ENCODE results near the gene PRKD2. TPM values are rescaled to one million over a fixed set of nuclear protein-coding genes. Genes with fewer than 3 reads are reported as not detected.

The PRKD2 gene
- total RNA-seq, 4 donors from 2014 or later: 15.2 to 33.6 (median 19.7) TPM

DNA sequence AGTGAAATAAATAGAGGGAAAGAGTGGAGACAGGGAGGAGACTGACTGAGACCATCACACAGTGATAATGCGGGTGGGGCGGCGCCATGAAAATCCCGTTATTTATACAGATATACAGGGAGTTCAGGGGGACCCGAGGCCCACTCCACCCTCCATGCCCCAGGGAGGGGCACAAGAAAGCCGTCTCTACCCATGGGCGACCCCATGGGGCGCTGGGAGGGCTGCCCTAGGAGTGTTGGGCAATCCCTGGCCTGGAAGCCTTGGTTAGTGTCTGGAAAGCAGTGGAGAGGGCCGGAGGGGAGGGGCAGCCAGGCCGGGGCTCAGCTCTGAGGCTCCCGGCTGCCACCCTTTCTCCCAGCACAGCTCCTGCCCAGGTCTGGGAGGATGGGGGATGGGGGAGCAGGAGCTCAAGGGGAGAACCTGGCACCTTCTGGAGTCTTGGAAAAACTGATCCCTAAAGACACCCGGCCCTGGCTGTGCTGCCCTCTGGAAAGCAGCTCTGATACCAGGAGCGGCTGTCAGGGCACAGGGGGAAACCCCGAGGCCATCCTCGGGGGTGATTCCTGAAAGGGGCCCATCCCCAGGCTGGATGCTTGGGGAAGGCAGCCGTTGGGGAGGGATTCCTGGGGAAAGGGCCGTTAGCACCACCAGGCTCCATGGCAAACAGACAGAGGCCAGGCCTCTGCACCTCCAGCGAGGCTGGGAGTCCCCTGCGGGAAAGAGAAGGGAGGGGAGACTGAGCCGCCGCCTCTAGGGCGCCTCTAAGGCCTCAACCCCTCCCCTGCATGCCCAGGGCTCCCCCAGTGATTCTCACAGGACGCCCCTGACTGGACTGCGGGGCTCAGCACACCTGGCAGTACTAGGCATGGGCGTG lies 3.0 kb upstream of the PRKD2 start:
- no peaks in the 10 kb centered on the region for H3K27me3 ChIP-seq
- no peaks in the 10 kb centered on the region for H3K9me3 ChIP-seq
- peaks cover 0 to 36% (median 16%) of the 10 kb centered on the region in 3 donors for H3K4me1 ChIP-seq
- ATAC-seq: no peak
- no peak overlapping the region for H3K4me3 ChIP-seq
- peaks cover 0 to 56% of the 10 kb centered on the region in 2 donors for H3K36me3 ChIP-seq
- 57 to 76% methylated on average over 3 to 6 of the region's 25 CpGs for WGBS, 2 donors (ENCODE audit: low coverage in 1 of 2)
- TF ChIP-seq POLR2AphosphoS5 (IDR thresholded peaks at IDR 0.05) (no peak), EP300 (IDR thresholded peaks at IDR 0.05) (no peak)
- H3K27ac ChIP-seq: peak overlapping the region in 3 of 4 donors; percentile 34 to 92 (median 91)

DNA sequence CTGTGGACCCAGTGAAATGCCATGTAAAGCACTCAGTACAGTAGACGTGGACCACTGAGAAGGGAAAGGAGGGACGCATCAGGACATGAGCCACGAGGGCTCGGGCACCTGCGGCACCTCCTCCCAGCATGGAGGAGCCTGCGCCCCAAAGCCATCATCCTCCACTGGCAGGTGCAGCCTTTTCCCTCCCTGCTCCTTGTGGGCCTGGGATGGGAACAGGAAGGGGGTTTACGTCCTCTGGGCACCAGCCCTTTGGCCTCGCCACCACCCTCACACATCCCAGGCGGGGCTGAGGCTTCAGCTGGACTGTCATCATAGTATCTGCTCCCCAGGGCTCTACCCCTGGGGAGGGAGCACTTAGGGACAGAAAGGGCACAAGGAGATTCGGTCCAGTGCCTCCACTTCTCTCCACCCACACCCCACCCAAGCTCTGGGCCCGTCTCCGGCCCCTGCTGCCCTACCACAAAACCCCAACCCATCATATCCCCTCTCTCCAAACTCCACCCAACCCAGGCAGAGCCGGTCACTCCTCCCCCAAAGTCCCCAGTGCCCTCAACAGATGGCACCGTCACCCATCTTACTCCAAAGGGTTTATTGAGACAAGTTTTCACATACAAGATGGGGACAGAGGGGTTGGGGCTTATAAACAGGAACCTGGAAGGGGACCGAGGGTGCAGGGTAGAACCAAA lies 2.2 kb upstream of the PRKD2 start:
- peaks cover 0 to 48% of the 10 kb centered on the region in 2 donors for H3K36me3 ChIP-seq
- 79% methylated on average over 2 of the region's 15 CpGs; no CpG with 5 or more reads in 1 of the 2 donors for WGBS, 2 donors (ENCODE audit: low coverage in 1 of 2)
- no peak for TF ChIP-seq EP300 (IDR thresholded peaks at IDR 0.05)
- no peak for TF ChIP-seq POLR2A (IDR thresholded peaks at IDR 0.05)
- no peak for TF ChIP-seq POLR2AphosphoS5 (IDR thresholded peaks at IDR 0.05)
- TF ChIP-seq, protein P1, sequence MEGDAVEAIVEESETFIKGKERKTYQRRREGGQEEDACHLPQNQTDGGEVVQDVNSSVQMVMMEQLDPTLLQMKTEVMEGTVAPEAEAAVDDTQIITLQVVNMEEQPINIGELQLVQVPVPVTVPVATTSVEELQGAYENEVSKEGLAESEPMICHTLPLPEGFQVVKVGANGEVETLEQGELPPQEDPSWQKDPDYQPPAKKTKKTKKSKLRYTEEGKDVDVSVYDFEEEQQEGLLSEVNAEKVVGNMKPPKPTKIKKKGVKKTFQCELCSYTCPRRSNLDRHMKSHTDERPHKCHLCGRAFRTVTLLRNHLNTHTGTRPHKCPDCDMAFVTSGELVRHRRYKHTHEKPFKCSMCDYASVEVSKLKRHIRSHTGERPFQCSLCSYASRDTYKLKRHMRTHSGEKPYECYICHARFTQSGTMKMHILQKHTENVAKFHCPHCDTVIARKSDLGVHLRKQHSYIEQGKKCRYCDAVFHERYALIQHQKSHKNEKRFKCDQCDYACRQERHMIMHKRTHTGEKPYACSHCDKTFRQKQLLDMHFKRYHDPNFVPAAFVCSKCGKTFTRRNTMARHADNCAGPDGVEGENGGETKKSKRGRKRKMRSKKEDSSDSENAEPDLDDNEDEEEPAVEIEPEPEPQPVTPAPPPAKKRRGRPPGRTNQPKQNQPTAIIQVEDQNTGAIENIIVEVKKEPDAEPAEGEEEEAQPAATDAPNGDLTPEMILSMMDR (IDR thresholded peaks at IDR 0.05): no peak
- peak overlapping the region in 3 of 4 donors; percentile 90 to 92 (median 91) for H3K27ac ChIP-seq
- no peak overlapping the region for H3K4me3 ChIP-seq
- H3K4me1 ChIP-seq: peaks cover 0 to 43% (median 16%) of the 10 kb centered on the region in 3 donors
- H3K9me3 ChIP-seq: no peaks in the 10 kb centered on the region
- no peaks in the 10 kb centered on the region for H3K27me3 ChIP-seq
- ATAC-seq: no peak

DNA sequence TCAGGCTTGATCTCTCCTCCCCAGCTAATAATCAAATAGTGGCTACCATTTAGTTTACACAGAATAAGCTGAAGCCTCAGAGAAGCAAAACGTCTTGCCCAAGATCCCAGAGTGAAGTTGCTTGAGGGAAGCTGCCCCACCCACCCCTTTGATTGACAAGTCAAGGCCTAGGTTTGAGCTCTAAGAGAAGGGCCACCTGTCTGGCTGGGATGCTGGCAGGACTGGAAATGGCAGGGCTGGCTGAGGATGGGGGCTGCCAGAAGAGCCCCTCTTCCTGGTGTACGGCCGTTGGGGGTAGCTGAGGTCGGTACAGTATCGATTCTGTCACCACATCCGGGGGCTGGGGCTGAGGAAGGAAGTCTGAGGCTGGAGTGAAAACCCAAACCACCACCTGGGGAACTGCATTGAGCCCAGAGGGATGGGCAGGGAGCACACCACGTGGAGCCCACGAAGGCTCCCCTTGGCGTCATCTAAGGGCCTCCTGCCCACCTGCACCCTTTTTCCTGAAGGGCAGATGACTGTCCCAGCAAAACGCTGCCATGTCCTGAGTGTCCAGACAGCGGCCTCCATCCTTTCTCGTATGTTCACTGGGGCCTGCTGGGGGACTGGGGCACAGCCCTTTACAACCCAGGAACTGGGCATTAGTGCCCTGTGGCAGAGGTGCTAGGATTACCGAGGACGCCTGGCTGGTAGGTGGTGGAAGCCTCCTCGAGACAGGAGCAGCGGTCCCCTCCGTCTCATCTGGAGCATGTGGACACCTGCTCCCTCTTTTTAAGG lies 1.4 kb upstream of the PRKD2 start:
- Histone ChIP-seq H3K36me3 (peaks cover 0 to 41% of the 10 kb centered on the region in 2 donors), H3K4me1 (peaks cover 0 to 51% (median 21%) of the 10 kb centered on the region in 3 donors), H3K27ac (peak overlapping the region in 3 of 4 donors; percentile 90 to 92 (median 91)), H3K4me3 (no peak overlapping the region), H3K27me3 (no peaks in the 10 kb centered on the region), H3K9me3 (no peaks in the 10 kb centered on the region)
- TF ChIP-seq EP300 (IDR thresholded peaks at IDR 0.05) (no peak), POLR2AphosphoS5 (IDR thresholded peaks at IDR 0.05) (no peak), POLR2A (IDR thresholded peaks at IDR 0.05) (no peak)
- TF ChIP-seq, protein P1 (IDR thresholded peaks at IDR 0.05): no peak
- 48% methylated on average over 5 of the region's 17 CpGs; no CpG with 5 or more reads in 1 of the 2 donors for WGBS, 2 donors (ENCODE audit: low coverage in 1 of 2)
- ATAC-seq: no peak

DNA sequence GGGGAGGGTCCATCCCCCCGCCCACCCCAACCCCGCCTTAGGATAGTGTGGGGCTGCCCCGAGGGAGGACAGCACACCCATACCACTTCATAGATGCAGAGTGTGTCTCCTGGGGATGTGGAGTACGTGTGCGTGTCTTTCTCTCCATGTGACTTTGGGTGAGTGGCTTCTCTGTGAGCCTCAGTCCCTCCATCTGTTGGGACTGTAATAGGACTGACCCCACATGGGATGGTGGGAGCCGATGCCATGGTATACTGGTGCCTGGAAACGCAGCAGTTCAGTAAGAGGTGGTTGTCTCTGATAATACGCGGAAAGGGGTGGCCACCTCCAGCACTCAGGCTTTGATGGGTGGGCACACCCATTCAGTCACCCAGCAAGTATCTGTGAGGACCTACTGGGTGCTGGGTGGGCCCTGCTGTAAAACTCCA lies 816 bp upstream of the PRKD2 start:
- no peak for ATAC-seq
- Histone ChIP-seq H3K27me3 (no peaks in the 10 kb centered on the region), H3K27ac (peak overlapping the region; percentile 64 to 92 (median 90)), H3K4me1 (peaks cover 0 to 55% (median 22%) of the 10 kb centered on the region in 3 donors), H3K4me3 (peak overlapping the region; percentile 78 to 87), H3K9me3 (no peaks in the 10 kb centered on the region), H3K36me3 (peaks cover 0 to 35% of the 10 kb centered on the region in 2 donors)
- 7% methylated on average over 3 of the region's 9 CpGs; no CpG with 5 or more reads in 1 of the 2 donors for whole genome bisulfite sequencing, 2 donors (ENCODE audit: low coverage in 1 of 2)
- TF ChIP-seq POLR2A (IDR thresholded peaks at IDR 0.05) (no peak), POLR2AphosphoS5 (IDR thresholded peaks at IDR 0.05) (no peak), EP300 (IDR thresholded peaks at IDR 0.05) (no peak)
- TF ChIP-seq, protein P1 (IDR thresholded peaks at IDR 0.05): no peak

DNA sequence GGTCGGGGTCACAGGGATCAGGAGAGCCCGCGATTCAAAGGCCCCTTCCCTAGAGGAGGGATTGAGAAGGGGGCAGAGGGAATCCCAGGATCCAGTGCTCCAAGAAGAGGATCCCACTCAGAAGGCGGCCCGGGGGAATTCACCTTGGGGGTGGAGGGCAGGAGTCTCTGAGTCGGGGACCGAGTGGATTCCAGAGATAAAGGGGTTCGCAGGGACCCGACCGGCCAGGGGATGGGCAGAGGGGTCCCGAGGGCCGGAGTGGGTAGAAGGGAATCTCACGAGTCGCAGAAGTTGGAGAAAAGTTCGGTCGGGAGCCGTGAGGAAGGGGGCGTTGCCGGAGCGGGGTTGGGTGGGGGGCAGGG lies 261 bp downstream of the PRKD2 start:
- 0 to 1% methylated on average over 9 to 11 of the region's 20 CpGs for WGBS, 2 donors (ENCODE audit: low coverage in 1 of 2)
- no peak for ATAC-seq
- peak overlapping the region; percentile 64 to 92 (median 90) for H3K27ac ChIP-seq

More for the DNA sequence above, 261 bp downstream of the PRKD2 start:
- H3K4me3 ChIP-seq: peak overlapping the region; percentile 78 to 87
- TF ChIP-seq EP300 (IDR thresholded peaks at IDR 0.05): no peak
- TF ChIP-seq POLR2A (IDR thresholded peaks at IDR 0.05): no peak
- TF ChIP-seq, protein P1 (IDR thresholded peaks at IDR 0.05): no peak
- TF ChIP-seq POLR2AphosphoS5 (IDR thresholded peaks at IDR 0.05): no peak
- H3K9me3 ChIP-seq: no peaks in the 10 kb centered on the region
- peaks cover 0 to 55% (median 22%) of the 10 kb centered on the region in 3 donors for H3K4me1 ChIP-seq
- H3K36me3 ChIP-seq: peaks cover 0 to 28% of the 10 kb centered on the region in 2 donors
- H3K27me3 ChIP-seq: no peaks in the 10 kb centered on the region
